ENCODE results near the gene MAPK4.

DNA sequence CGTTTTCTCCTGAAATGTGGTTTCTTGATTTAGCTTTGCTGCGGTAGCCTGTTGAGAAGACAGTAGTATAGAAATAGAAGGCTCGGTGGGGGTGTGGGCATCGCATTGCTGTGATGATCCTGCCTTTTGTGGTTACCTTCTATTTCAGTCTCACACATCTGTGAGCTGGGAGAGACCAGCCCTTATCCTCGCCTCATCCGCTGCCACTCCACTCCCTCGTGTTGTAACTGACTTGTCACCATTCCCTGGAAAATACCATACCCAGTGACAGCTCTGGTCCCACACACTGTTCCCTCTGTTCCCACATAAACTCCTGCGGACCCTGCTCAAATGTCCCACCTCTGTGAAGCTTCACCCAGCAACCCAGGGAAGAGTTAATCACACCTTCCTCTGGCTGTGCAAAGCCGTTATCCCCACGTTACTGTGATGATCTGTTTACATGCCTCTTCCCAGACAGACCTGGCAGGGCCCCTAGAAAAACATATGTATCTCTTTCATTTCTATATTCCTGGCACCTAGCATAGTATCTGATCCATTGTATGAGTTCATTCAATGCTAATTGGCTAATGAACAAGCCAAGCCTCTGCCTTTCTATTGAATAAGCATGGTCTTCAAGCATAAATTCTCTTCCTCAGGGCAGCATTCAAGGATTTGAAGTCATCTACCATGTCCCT lies 114.6 kb downstream of the MAPK4 start:
- TF ChIP-seq, protein P1, sequence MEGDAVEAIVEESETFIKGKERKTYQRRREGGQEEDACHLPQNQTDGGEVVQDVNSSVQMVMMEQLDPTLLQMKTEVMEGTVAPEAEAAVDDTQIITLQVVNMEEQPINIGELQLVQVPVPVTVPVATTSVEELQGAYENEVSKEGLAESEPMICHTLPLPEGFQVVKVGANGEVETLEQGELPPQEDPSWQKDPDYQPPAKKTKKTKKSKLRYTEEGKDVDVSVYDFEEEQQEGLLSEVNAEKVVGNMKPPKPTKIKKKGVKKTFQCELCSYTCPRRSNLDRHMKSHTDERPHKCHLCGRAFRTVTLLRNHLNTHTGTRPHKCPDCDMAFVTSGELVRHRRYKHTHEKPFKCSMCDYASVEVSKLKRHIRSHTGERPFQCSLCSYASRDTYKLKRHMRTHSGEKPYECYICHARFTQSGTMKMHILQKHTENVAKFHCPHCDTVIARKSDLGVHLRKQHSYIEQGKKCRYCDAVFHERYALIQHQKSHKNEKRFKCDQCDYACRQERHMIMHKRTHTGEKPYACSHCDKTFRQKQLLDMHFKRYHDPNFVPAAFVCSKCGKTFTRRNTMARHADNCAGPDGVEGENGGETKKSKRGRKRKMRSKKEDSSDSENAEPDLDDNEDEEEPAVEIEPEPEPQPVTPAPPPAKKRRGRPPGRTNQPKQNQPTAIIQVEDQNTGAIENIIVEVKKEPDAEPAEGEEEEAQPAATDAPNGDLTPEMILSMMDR (IDR thresholded peaks at IDR 0.05; ENCODE audit: insufficient read depth, low read depth, low read length): no peak
- no peak for TF ChIP-seq EZH2 (IDR thresholded peaks at IDR 0.05; ENCODE audit: insufficient read depth, low read length)
